Measurements from ENCODE around the gene STK16.
"Not testable (repeated sequence)": the region's sequence is repeated elsewhere in the genome, so short reads cannot be mapped to it uniquely, and the experiment has no call there.

Gene STK16, protein sequence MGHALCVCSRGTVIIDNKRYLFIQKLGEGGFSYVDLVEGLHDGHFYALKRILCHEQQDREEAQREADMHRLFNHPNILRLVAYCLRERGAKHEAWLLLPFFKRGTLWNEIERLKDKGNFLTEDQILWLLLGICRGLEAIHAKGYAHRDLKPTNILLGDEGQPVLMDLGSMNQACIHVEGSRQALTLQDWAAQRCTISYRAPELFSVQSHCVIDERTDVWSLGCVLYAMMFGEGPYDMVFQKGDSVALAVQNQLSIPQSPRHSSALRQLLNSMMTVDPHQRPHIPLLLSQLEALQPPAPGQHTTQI

DNA sequence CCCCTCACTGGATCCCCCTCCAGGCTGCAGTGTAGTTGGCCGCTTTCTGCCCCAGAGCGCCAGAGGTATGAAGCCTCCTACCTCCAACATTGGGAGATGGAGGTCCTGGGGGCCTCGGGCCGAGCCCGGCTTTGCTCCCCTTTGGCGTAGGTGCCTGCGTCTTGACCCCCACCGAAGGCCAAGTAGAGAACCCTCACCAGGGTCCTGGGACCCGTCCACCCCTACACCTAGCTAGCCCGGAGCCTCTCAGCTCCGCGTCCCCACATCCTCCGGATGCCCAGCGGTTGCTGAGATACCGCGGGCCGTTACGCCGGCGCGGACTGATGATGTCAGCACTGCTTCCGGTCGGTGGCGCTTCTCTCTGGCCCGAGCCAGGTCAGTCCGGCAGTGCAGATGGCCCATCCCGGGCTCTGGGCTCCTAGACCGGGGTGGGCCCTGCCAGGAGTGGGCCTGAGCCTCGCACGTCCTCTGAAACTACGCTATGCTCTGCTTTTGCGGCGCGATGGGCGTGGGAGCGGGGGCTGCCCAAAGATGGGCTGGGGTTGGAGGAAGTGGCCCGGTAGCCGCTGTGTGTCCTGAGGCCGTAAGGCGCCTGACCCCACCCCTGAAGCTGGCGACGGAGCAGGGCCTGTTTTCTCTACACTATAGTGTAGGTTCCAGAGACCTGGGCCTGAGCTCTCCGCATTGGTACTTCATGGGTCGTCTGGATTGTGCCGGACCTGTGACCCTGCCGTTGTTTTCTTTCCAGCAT lies at the start of gene STK16, which contains the start of gene GLB1L:
TSS of gene STK16 (plus strand) at position 332 of the 751 bp plus-strand sequence. CDS start 521 bp downstream, outside the sequence.
TSS of gene GLB1L (minus strand) at position 297 of the 751 bp plus-strand sequence. CDS start 1,871 bp downstream, outside the sequence.
- DNase-seq, result peak; percentile 97

DNA sequence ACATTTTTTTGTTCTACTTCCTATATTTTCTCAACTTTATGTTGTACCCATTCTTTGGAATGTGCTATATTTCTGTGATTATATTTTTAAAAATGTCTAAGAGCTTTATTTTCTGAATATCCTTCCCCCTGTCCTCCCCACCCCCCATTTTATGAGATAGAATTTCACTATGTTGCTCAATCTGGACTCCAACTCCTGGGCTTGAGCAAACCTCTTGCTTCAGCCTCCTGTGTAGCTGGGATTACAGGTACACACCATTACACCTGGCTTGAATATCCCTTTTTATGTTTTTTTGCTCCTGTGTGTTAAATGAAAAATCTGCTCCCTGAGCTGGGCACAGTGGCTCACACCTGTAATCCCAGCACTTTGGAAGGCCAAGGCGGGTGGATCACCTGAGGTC lies 47.9 kb upstream of the STK16 start:
- no peak for DNase-seq

DNA sequence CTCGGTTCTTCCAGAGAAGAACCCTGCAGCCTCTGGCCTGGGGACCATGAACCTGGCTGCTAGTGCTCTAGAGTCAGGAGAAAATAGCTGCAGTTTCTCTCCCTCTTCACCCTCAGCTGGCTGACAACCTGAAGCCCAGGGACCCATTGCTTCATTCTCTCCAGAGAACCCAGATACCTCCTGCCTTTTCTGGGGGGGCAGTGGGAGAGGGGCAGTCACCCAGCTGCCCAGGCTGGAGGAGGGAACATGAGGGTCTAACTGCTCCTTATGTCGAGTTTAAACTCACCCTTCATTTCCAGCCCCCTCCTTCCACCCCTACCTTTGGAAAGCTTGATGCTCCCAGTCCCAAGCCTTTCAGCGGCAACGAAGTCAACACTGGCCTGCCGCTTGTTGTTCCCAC lies 46.3 kb upstream of the STK16 start:
- DNase-seq, result no peak

DNA sequence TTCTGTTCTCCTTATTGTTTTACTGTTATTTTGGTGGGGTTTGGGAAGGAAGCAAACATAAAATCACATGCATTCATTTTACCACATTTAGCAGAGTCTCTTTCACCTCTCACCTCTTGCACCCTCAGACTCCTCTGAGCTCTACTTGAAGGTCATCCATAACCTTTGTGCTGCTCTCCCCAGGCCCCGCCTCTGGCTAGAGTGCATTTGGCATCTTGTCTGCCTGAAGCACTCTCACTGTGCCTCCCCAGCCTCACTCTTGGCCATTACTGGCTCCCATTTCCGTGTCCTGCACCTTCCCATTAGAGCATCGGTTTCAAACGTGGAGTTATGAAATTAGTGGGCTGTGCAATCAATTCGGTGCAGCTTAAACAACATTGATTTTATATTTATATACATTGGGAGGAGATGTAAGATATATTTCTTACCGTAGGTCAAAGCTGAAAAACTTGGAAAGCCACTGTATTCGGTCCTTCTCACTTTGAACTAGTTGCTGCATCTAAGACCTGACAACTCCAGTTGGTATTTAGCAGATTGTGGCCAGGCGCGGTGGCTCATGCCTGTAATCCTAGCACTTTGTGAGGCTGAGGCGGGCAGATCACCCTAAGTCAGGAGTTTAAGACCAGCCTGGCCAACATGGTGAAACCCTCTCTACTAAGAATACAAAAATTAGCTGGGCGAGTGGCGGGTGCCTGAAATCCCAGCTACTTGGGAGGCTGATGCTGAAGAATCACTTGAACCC lies 45.6 kb upstream of the STK16 start:
- no peak for DNase-seq

DNA sequence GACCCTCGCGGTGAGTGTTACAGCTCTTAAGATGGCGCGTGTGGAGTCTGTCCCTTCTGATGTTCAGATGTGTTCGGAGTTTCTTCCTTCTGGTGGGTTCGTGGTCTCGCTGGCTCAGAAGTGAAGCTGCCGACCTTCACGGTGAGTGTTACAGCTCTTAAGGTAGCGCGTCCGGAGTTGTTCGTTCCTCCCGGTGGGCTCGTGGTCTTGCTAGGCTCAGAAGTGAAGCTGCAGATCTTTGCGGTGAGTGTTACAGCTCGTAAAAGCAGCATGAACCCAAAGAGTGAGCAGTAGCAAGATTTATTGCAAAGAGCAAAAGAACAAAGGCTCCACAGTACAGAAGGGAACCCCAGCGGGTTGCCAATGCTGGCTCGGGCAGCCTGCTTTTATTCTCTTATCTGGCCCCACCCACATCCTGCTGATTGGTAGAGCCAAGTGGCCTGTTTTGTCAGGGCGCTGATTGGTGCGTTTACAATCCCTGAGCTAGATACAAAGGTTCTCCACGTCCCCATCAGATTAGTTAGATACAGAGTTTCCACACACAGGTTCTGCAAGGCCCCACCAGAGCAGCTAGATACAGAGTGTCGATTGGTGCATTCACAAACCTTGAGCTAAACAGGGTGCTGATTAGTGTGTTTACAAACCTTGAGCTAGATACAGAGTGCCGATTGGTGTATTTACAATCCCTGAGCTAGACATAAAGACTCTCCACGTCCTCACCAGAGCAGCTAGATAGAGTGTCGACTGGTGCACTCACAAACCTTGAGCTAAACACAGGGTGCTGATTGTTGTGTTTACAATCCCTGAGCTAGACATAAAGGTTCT lies 44.6 kb upstream of the STK16 start:
- DNase-seq, result not testable (repeated sequence)

DNA sequence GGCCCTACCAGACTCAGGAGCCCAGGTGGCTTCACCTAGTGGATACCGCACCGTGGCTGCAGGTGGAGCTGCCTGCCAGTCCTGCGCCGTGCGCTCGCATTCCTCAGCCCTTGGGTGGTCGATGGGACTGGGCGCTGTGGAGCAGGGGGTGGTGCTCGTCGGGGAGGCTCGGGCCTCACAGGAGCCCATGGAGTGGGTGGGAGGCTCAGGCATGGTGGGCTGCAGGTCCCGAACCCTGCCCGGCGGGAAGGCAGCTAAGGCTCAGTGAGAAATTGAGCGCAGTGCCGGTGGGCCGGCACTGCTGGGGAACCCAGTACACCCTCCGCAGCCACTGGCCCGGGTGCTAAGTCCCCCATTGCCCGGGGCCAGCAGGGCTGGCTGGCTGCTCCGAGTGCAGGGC lies 43.9 kb upstream of the STK16 start:
- not testable (repeated sequence) for DNase-seq

DNA sequence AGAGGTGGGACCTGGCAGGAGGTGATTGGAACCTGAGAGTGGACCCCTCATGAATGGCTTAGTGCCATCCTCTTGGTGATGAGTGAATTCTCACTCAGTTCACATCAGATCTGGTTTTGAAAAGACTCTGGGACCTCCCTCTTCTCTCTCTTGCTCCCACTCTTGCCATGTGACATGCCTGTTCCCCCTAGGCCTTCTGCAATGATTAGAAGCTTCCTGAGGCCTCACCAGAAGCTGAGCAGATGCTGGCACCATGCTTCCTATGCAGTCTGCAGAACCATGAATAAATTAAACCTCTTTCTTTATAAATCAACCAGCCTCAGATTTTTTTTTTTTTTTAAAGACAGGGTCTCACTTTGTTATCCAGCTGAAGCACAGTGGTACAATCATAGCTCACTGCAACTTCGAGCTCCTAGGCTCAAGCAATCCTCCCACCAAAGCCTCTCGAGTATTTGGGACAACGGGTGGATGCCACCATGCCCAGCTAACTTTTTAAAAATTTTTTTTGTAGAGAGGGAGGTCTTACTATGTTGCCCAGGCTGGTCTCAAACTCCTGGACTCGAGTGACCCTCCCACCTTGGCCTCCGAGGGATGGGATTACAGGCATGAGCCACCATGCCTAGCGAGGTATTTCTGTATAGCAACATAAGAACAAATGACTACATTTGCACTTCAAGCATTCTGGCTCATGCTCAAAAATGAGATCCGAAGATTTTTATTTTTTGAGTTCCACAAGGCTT lies 40.7 kb upstream of the STK16 start:
- DNase-seq, result no peak

DNA sequence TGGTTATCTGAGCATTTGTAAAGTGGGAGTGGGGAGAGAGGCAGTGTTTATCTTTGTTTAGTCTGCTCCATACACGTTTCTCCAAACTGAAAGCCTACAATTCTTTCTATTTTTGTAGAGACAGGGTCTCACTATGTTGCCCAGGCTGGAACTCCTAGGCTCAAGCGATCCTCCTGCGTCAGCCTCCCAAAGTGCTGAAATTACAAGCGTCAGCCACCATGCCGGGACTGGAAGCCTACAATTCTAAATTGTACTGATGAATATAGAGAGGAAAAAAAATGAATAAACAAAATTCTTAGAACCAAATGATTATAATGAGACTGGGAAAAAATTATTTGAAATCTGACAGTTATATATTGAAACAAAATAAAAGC lies 40.1 kb upstream of the STK16 start:
- DNase-seq, result no peak

DNA sequence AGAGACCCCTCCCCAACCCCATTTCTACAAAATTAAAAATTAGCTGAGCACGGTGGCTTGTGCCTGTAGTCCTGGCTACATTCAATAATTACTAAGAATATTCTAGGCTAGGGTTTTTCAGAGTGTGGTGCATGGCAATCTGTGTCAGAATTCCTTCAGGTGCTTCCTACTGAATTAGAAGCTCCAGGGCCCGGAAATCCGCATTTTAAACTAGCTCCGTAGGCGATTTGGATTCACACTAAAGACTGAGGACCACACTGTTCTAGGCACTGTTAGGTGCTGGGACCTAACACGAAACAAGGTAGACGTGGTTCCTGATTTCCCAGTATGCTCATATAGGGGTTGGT lies 39.3 kb upstream of the STK16 start:
- no peak for DNase-seq

DNA sequence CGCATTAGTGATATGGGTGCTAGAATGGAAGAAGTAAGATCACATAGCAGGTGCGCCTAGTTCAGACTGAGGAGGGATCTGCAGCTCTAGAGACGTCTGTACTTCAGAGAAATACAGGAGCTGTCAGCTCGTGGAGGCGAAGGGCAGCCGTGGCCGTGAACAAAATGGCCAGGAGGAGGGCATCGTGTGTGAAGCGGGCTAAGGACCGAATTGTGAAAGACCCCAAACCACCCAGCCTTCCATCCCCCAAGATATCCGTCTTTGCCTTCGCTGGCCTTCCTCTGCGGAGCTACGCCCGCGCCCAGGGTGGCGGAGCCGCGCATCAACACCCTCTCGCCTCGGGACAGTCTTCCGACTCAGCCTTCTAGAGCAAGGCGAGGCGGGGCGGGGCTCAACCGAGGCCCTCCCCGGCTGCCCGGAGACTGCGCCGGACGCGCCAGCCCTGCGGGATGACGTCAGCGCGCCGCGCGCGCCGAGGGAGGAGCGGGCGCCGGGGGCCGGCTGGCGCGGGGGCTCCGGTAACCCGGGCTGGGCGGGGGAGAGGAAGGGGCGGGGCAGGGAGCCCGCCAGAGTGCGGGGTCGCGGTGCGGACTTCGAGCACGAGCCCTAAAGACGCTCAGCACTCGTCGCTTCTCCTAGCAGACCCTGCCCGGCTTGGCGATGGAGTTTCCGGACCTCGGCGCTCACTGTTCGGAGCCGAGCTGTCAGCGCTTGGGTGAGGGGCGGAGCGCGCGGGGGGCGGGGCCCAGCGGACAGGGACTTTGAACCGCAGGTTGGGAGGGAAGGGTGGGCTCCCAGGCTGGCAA lies 38.7 kb upstream of the STK16 start, which contains the start of gene ZFAND2B:
TSS of gene ZFAND2B (plus strand) at position 455 of the 806 bp plus-strand sequence. CDS start at position 661, 206 bp downstream.
- DNase-seq, result peak; percentile 98

DNA sequence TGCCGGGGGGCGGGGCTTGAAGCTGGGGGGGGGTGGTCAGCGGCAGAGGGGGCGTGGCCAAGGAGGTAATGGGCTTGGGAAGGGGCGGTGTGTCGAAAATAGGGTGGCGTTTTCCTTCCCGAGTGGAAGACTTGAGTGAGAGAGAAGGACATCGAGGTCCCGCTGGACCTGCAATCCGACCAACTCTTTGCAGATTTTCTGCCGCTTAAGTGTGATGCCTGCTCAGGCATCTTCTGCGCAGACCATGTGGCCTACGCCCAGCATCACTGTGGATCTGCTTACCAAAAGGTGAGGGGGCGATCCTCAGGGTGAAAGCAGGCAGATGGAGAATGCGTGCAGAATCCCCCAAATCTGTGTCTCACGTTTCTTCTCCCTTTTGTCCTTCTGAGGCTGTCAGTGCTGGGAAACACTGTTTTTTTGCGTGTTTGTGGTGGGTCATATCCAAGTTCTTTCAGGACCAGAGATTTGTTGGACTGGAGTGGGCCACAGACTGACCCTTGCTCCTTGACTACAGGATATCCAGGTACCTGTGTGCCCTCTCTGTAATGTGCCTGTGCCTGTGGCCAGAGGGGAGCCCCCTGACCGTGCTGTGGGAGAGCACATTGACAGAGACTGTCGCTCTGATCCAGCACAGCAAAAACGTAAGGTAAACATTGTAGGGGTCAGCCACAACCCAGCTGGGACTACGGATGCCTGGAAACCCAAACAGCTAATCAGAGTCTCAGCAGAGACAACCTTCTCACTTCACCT lies 38.0 kb upstream of the STK16 start:
- DNase-seq, result no peak

DNA sequence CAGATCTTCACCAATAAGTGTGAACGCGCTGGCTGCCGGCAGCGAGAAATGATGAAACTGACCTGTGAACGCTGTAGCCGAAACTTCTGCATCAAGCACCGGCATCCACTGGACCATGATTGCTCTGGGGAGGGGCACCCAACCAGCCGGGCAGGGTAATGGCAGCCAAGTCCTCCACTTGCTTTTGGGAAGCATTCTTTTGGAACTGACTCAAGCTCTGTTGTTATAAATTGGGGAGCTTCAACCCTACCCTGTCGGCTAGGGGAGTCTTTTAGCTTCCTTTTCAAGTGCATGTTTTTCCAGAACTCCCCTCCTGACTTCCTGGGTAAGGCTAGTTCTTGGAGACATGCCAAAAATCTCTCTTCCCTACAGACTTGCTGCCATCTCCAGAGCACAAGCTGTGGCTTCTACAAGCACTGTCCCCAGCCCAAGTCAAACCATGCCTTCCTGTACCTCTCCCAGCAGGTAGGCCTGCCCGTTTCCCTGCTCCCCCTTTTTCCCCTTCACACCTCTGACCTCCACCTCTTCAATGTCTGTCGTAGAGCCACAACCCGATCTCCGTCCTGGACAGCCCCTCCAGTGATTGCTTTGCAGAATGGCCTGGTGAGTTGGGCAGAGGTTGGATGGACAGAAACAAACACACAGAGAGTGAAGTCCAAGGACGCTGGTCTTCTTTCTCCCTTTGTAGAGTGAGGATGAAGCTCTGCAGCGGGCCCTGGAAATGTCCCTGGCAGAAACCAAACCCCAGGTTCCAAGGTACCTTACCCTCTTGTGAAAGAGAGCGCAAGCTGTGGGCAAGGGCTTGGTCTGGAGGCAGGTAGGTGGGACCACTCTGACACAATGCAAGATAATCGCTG lies 37.2 kb upstream of the STK16 start:
- DNase-seq, result no peak

DNA sequence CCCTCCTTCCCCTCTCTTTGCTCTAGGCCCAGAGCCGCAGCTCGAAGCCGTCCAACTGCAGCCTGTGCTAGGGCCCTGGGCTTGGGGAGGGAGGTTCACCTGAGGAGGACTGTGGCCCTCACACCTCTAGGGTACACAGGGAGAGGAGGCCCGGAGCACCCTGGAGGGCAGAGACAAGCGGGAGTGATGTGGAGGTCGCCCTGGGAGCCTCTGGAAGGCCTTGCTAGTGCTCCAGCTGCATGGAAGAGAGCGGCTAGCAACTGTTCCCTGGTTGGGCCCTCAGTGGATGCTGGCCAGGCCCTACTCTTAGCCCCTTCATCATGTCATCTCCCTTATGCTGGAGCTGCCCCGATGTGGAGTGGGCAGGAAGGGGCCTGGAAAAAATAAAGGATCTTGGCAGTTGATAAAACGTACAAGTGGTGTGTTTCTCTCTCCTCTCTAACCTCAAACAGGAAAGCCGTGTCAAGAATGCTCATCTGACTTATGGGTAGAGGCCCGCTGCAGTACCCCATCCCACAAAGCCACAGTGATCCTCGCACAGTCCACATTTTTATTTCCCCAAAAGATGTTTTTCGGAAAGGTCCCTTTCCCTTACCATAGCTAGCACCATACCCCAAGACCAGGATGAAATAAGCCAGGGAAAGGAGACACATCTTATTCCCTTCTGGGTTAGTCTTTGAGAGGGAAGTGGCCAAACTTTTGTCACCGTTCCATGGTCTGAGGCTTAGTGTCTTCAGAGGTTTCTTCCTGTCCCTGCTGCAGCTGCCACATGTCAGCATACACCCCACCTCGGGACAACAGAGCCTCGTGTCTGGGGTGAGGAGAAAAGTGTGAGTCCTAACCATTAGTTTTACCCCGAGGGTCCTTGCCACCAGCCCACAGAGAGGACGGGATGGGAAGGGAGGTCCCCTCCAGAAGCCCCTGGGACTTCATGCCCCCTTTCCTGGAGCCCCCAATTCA lies 35.8 kb upstream of the STK16 start:
- no peak for DNase-seq

DNA sequence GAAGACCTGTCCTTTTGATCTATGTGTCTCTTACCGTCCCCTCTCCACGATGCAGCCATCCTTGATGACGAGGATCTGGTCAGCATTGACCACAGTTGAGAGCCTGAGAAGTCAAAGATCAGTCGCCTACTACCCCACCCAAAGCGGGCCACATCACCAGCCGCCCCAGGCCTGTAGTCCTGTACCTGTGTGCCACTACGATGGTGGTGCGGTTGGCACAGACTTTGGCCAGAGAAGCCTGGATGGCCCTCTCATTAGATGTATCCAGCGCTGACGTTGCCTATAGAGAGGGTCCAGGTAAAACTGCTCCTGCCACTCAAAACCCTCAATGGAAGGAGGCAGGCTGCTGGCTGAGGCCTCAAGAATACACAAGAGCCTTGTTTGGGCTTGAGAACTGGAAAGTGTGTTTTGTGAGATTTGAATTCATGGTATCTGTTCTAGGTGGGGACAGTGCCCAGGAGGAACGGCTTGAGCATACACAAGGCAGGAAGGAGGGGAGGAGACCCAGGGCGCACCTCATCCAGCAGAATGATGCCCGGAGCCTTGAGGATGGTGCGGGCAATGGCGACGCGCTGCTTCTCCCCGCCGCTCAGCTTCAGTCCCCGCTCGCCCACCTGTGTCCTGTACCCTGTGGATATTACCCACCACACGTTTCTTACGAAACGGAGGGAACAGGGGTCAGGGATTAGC lies 34.9 kb upstream of the STK16 start:
- DNase-seq, result no peak

DNA sequence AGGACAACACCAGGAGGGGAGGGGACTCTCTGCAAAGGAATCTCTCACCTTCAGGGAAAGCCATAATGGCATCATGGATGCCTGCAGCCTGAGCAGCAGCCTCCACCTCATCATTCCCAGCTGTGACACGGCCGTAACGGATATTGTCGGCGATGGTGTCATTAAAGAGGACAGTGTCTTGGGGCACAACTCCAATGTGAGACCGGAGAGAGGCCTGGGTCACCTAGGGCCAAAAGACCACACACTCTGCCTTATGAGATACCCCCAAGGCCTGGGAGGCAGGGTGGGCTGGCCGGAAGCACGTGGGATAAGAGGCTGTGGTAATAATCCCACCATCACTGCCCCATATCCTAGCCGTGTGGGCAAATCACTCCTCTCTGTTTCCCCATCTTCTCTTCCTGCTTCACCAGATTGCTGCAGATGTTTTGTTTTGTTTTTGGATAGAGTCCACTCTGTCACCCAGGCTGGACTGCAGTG lies 34.4 kb upstream of the STK16 start:
- no peak for DNase-seq

DNA sequence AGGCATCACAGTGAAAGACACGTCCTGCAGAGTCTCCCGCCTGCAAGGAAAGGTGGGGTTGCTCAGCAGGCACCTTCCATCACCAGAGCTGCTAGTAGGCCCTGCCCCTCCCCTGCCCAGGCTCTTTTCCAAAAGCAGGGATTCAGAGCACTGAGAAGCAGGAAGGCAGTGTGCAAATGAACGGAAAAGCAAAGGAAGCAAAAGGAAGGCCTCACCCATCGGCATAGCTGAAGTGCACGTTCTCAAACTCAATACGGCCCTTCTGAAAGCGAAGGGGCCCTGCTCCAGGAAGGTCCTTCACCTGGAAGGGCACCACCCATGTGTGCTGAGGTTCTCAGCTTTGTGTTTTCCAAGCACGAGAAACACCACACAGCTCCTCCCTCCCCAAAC lies 32.3 kb upstream of the STK16 start:
- DNase-seq, result no peak

DNA sequence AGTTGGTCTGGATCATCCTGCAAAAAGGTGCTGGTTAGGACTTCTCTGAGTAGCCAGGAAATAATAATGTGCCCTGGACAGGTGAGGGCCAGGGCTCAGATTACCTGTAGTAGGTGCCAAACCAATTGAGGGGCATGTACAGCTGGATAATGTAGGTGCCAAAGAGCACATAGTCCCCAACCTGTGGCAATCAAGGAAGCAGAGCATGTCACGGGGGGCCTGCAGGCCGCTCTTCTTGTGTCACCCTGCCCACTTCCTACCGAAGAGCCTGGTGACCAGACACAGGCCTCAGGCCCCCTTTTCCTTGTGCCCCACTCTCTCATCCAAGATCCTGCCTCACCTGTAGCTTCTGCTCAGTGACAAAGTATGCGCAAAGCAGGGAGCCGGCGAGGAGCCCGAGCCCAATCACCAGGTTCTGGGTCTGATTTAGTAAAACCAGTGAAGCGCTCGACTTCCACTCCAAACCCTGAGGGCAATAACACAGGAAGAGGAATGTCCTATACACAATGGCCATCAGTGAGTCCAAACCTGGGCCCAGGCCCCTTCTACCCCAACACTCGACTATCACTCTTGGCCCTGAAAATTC lies 31.7 kb upstream of the STK16 start:
- no peak for DNase-seq

Measured in activated effector memory CD4-positive, alpha-beta T cell treated with anti-CD3 and anti-CD28 coated beads, Interleukin-2, amount 50 U/mL, for 16 hours (primary cell).